Astrocyte (in vitro differentiated cells and primary cell): Measurements from ENCODE around the gene UBTD2. TPM values are rescaled to one million over a fixed set of nuclear protein-coding genes. Genes with fewer than 3 reads are reported as not detected.

Source experiments
- DNase-seq: peaks from one replicate; pipeline ENCODE4 v3.0.0-alpha.2; 2010; ENCODE audit warnings: low read depth
- FAIRE-seq: peaks from 2 replicates; lab custom pipeline; 2011; peaks lifted over from hg19 to GRCh38; lab: Jason Lieb, UNC
- H2AFZ ChIP-seq: 2 replicates; pipeline ENCODE4 v1.6.0; 2012; ENCODE audit warnings: low read depth, low read length, inconsistent platforms
- H3K27ac ChIP-seq: 2 replicates; pipeline ENCODE4 v1.5.1; 2011; ENCODE audit warnings: low read depth, low read length, inconsistent platforms
- H3K27me3 ChIP-seq: 2 replicates; pipeline ENCODE4 v1.6.0; 2011; ENCODE audit warnings: low read length, inconsistent platforms; ENCODE audit not compliant: insufficient read depth
- H3K36me3 ChIP-seq: 2 replicates; pipeline ENCODE4 v1.5.1; 2011; ENCODE audit warnings: low read length, inconsistent platforms; ENCODE audit not compliant: insufficient read depth
- H3K4me1 ChIP-seq: 2 replicates; pipeline ENCODE4 v1.5.1; 2011; ENCODE audit warnings: low read length, inconsistent platforms; ENCODE audit not compliant: insufficient read depth
- H3K4me2 ChIP-seq: 2 replicates; pipeline ENCODE4 v1.6.0; 2012; ENCODE audit warnings: low read length, inconsistent platforms
- H3K4me3 ChIP-seq: 2 replicates; pipeline ENCODE4 v1.5.1; 2011; ENCODE audit warnings: low read depth, mild to moderate bottlenecking, low read length, inconsistent platforms; ENCODE audit not compliant: insufficient read depth
- H3K79me2 ChIP-seq: 2 replicates; pipeline ENCODE4 v1.6.0; 2012; ENCODE audit warnings: mild to moderate bottlenecking, low read length, inconsistent platforms; ENCODE audit not compliant: insufficient read depth
- H3K9ac ChIP-seq: 2 replicates; pipeline ENCODE4 v1.6.0; 2012; ENCODE audit warnings: mild to moderate bottlenecking, low read length, inconsistent platforms
- H3K9me3 ChIP-seq: 2 replicates; pipeline ENCODE4 v1.5.1; 2012; ENCODE audit warnings: low read depth, mild to moderate bottlenecking, low read length, inconsistent platforms; ENCODE audit not compliant: insufficient read depth
- H4K20me1 ChIP-seq: 2 replicates; pipeline ENCODE4 v1.6.0; 2012; ENCODE audit warnings: low read length, inconsistent platforms; ENCODE audit not compliant: insufficient read depth
- H3K27ac Mint-ChIP-seq: one replicate; pipeline ENCODE4 v1.8.0; 2021; ENCODE audit warnings: mild to moderate bottlenecking, mixed read lengths; ENCODE audit not compliant: unreplicated experiment
- H3K27me3 Mint-ChIP-seq: one replicate; pipeline ENCODE4 v1.8.0; 2021; ENCODE audit warnings: low read depth, mixed read lengths; ENCODE audit not compliant: unreplicated experiment
- H3K36me3 Mint-ChIP-seq: one replicate; pipeline ENCODE4 v1.8.0; 2021; ENCODE audit warnings: low read depth, mixed read lengths; ENCODE audit not compliant: unreplicated experiment
- H3K4me1 Mint-ChIP-seq: one replicate; pipeline ENCODE4 v1.8.0; 2021; ENCODE audit warnings: low read depth, mixed read lengths; ENCODE audit not compliant: unreplicated experiment
- H3K4me3 Mint-ChIP-seq: one replicate; pipeline ENCODE4 v1.8.0; 2021; ENCODE audit warnings: mild to moderate bottlenecking, moderate library complexity, mixed read lengths; ENCODE audit not compliant: unreplicated experiment
- H3K9me3 Mint-ChIP-seq: one replicate; pipeline ENCODE4 v1.8.0; 2021; ENCODE audit warnings: mild to moderate bottlenecking, mixed read lengths; ENCODE audit not compliant: unreplicated experiment
- EZH2 ChIP-seq: IDR thresholded peaks from 2 replicates; pipeline ENCODE4 v1.6.1; 2012; ENCODE audit warnings: mild to moderate bottlenecking, low read length, inconsistent platforms; ENCODE audit not compliant: insufficient read depth
- total RNA-seq: library from RNA; stranded (reverse); gene quantifications from 2 replicates; pipeline ENCODE4 v1.2.1, GENCODE V29; 2021
- TF ChIP-seq, protein P1 (sequence below): IDR thresholded peaks from 2 replicates; pipeline ENCODE4 v1.5.1; 2011; ENCODE audit warnings: low read depth, mild to moderate bottlenecking, inconsistent platforms, low read length, moderate library complexity; ENCODE audit not compliant: insufficient read depth

Gene UBTD2
- total RNA-seq, 1 donor from 2014 or later, result 34.2 TPM

DNA sequence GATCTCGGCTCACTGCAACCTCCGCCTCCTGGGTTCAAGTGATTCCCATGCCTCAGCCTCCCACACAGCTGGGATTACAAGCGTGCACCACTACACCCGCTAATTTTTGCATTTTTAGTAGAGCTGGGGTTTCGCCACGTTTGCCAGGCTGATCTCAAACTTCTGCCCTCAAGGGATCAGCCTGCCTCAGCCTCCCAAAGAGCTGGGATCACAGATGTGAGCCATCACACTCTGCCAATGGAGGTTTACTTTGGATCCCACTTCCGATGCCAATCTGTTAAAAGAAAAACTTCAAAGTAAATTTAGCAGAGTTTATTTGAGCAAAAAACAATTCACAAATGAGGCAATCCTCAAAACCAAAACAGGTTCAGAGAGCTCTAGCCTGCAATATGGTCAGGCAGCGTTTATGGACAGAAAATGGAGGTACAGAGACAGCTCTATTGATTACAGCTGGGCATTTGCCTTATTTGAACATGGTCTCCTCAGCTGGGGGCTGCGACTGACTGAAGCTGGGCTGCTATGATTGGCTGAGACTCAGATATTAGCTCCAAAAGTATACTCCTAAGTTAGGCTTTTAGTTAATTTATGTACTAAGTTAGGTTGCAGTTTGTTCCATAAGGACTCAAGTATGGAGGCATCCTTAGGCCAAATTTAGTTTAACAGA is 18.6 kb upstream of the UBTD2 start:
- no peak overlapping the region for H3K4me2 ChIP-seq
- no peak overlapping the region for H3K4me3 Mint-ChIP-seq
- no peak overlapping the region for H2AFZ ChIP-seq
- H3K27me3 Mint-ChIP-seq, result no peaks in the 10 kb centered on the region
- H3K36me3 Mint-ChIP-seq, result no peaks in the 10 kb centered on the region
- H3K9me3 ChIP-seq, result no peaks in the 10 kb centered on the region
- H3K4me1 ChIP-seq, result no peaks in the 10 kb centered on the region
- H3K4me3 ChIP-seq, result no peak overlapping the region
- no peak for FAIRE-seq
- H4K20me1 ChIP-seq, result no peaks in the 10 kb centered on the region
- H3K36me3 ChIP-seq, result no peaks in the 10 kb centered on the region
- H3K4me1 Mint-ChIP-seq, result no peaks in the 10 kb centered on the region
- TF ChIP-seq, protein P1, sequence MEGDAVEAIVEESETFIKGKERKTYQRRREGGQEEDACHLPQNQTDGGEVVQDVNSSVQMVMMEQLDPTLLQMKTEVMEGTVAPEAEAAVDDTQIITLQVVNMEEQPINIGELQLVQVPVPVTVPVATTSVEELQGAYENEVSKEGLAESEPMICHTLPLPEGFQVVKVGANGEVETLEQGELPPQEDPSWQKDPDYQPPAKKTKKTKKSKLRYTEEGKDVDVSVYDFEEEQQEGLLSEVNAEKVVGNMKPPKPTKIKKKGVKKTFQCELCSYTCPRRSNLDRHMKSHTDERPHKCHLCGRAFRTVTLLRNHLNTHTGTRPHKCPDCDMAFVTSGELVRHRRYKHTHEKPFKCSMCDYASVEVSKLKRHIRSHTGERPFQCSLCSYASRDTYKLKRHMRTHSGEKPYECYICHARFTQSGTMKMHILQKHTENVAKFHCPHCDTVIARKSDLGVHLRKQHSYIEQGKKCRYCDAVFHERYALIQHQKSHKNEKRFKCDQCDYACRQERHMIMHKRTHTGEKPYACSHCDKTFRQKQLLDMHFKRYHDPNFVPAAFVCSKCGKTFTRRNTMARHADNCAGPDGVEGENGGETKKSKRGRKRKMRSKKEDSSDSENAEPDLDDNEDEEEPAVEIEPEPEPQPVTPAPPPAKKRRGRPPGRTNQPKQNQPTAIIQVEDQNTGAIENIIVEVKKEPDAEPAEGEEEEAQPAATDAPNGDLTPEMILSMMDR, result no peak
- TF ChIP-seq EZH2, result no peak
- no peaks in the 10 kb centered on the region for H3K79me2 ChIP-seq
- H3K27me3 ChIP-seq, result no peaks in the 10 kb centered on the region
- no peaks in the 10 kb centered on the region for H3K9me3 Mint-ChIP-seq
- H3K9ac ChIP-seq, result no peak overlapping the region
- no peak overlapping the region for H3K27ac Mint-ChIP-seq
- no peak overlapping the region for H3K27ac ChIP-seq
- no peak for DNase-seq

DNA sequence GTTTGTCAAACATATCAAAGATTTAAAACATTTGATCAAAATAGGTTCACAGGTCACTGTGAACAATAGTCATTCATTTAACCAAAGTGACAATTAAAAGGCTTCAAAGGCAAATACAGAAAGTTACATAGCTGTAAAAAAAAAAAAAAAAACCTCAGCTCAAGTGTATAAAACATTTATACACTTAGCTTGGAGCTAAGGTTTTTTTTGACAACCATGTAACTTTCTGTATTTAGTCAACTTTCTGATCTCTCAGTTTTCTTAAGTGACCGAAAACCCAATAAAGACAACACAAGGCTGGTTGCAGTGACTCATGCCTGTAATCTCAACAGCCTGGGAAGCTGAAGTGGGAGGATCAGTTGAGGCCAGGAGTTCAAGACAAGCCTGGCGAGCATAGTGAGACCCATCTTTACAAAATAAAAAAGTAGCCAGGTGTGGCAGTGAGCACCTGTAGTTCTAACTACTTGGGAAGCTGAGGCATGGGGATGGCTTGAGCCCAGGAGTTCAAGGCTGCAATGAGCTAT is 16.4 kb upstream of the UBTD2 start:
- H3K4me1 ChIP-seq, result no peaks in the 10 kb centered on the region
- peak overlapping the region; percentile 0 for H3K4me2 ChIP-seq
- H2AFZ ChIP-seq, result no peak overlapping the region
- H3K27me3 ChIP-seq, result peaks cover 5% of the 10 kb centered on the region
- FAIRE-seq (no peak), DNase-seq (peak; percentile 57)
- H3K4me1 Mint-ChIP-seq, result no peaks in the 10 kb centered on the region
- H4K20me1 ChIP-seq, result no peaks in the 10 kb centered on the region
- no peaks in the 10 kb centered on the region for H3K36me3 ChIP-seq
- H3K27ac Mint-ChIP-seq, result no peak overlapping the region
- H3K79me2 ChIP-seq, result no peaks in the 10 kb centered on the region
- no peaks in the 10 kb centered on the region for H3K27me3 Mint-ChIP-seq
- no peak overlapping the region for H3K4me3 ChIP-seq
- H3K27ac ChIP-seq, result no peak overlapping the region
- H3K9me3 Mint-ChIP-seq, result no peaks in the 10 kb centered on the region
- no peak for TF ChIP-seq EZH2
- TF ChIP-seq, protein P1, result no peak
- no peak overlapping the region for H3K9ac ChIP-seq
- no peak overlapping the region for H3K4me3 Mint-ChIP-seq
- H3K36me3 Mint-ChIP-seq, result no peaks in the 10 kb centered on the region
- no peaks in the 10 kb centered on the region for H3K9me3 ChIP-seq

DNA sequence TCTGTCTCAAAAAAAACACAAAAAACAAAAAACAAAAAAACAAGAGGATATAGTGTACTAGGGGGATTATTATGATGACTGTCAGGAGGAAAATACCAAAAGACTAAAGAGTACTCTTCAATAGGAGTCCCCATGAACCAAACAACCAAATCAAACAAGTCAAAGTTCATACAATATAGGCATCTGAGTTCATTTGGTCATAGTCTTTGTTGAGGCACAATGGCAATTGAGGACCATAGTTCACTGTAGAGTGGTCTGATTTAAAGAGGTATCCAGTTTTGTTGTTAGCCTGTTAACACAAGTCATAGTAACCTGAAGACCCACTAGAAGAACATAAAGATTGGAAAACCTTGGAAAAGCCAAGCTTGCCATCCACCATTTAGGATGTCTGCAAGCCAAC is 11.3 kb upstream of the UBTD2 start:
- H3K36me3 ChIP-seq, result no peaks in the 10 kb centered on the region
- peaks cover 8% of the 10 kb centered on the region for H3K27me3 ChIP-seq
- H3K4me2 ChIP-seq, result no peak overlapping the region
- H3K4me3 ChIP-seq, result no peak overlapping the region
- TF ChIP-seq, protein P1, result no peak
- no peak for TF ChIP-seq EZH2
- H3K79me2 ChIP-seq, result no peaks in the 10 kb centered on the region
- H3K27me3 Mint-ChIP-seq, result no peaks in the 10 kb centered on the region
- H4K20me1 ChIP-seq, result no peaks in the 10 kb centered on the region
- no peaks in the 10 kb centered on the region for H3K36me3 Mint-ChIP-seq
- H3K9me3 Mint-ChIP-seq, result no peaks in the 10 kb centered on the region
- H2AFZ ChIP-seq, result no peak overlapping the region
- H3K4me1 ChIP-seq, result no peaks in the 10 kb centered on the region
- H3K4me3 Mint-ChIP-seq, result no peak overlapping the region
- H3K9ac ChIP-seq, result no peak overlapping the region
- no peaks in the 10 kb centered on the region for H3K9me3 ChIP-seq
- H3K27ac ChIP-seq, result no peak overlapping the region
- DNase-seq (no peak), FAIRE-seq (no peak)
- H3K4me1 Mint-ChIP-seq, result peaks cover 2% of the 10 kb centered on the region
- H3K27ac Mint-ChIP-seq, result no peak overlapping the region
